Rectal smooth muscle tissue (tissue), 1 donor: ENCODE data around the gene SERPINA5.
A peak's percentile ranks its signal among the peaks of the same experiment; 100 is the strongest.
"Not testable (repeated sequence)": the region's sequence is repeated elsewhere in the genome, so short reads cannot be mapped to it uniquely, and the experiment has no call there.

Source experiments
- H3K27ac ChIP-seq: one replicate; pipeline ENCODE4 v1.7.0; 2013; ENCODE audit warnings: low read depth, low read length, inconsistent platforms
- H3K27me3 ChIP-seq: one replicate; pipeline ENCODE4 v1.7.0; 2013; ENCODE audit warnings: low read length; ENCODE audit not compliant: control insufficient read depth, insufficient read depth
- H3K36me3 ChIP-seq: one replicate; pipeline ENCODE4 v1.7.0; 2013; ENCODE audit warnings: low read length; ENCODE audit not compliant: control insufficient read depth, insufficient read depth
- H3K4me1 ChIP-seq: one replicate; pipeline ENCODE4 v1.7.0; 2013; ENCODE audit warnings: low read length; ENCODE audit not compliant: control insufficient read depth, insufficient read depth
- H3K4me3 ChIP-seq: one replicate; pipeline ENCODE4 v1.7.0; 2013; ENCODE audit warnings: low read length
- H3K9ac ChIP-seq: one replicate; pipeline ENCODE4 v1.7.0; 2013; ENCODE audit warnings: low read length

The SERPINA5 gene

DNA sequence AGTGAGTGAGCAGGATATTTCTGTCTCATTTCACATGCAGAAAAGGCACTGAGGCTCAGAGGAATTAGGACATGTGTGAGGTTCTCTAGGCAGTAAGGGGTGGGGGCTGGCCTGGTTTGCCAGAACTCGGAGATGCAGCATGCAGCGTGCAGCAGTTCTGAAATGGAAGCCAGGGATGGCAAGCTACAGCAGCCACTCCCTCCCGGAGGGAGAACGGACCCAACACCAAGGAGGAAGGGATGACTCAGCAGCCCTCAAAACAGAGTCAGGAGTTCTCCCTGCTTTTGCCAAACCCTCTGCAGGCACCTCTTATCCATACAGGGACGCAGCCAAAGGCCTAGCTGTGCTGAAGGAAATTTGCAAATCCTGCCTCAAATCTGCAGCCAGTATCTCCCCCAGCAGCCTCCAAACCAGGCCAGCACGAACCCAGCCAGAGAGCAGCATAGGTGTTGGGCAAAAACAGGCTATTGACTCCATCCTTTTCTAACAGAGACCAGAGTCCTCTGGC is 20.7 kb downstream of the SERPINA5 start:
- peaks cover 10% of the 10 kb centered on the region for H3K4me1 ChIP-seq
- H3K36me3 ChIP-seq, result no peaks in the 10 kb centered on the region
- H3K27me3 ChIP-seq, result peaks cover under 1% of the 10 kb centered on the region
- no peak overlapping the region for H3K4me3 ChIP-seq
- H3K27ac ChIP-seq, result no peak overlapping the region
- H3K9ac ChIP-seq, result no peak overlapping the region

DNA sequence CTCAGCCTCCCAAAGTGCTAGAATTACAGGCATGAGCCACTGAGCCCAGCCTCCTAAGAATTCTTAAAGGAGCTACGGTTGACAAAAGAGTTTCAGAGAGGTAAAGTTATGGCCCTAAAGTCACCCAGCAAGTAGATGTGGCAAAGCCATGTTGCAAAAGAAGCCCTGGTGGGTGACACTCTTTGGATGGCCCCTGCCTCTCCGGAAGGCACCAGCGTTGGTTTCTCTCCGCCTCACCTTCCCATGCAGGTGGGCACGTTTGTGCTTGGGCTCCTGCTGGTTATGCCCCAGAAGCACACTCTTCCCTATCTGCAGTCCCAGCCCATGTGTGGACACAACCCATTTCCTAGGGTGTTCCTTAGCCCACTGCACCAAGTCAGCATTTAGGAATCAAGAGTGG is 21.5 kb downstream of the SERPINA5 start:
- Histone ChIP-seq H3K27ac (no peak overlapping the region), H3K4me3 (no peak overlapping the region), H3K27me3 (peaks cover 1% of the 10 kb centered on the region), H3K4me1 (peaks cover 10% of the 10 kb centered on the region), H3K9ac (no peak overlapping the region), H3K36me3 (no peaks in the 10 kb centered on the region)

DNA sequence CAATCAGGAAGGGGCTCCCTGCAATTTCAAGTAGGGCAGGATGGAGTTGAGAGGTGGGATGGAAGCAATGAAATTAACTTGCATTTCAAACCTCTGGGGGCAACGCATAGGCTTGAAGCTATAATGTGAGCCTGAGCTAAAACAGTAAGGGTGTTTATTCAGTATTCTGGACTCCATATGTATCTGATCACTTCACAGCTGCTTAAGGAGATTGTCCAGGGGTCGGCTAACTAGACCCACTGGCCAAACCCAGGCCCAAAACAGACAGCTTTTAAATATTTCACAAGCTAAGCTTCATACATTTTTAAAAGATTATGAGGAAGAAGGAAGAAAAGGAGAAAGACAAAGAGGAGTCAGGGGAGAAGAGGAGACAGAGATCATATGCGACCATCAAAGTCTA is 24.1 kb downstream of the SERPINA5 start:
- no peak overlapping the region for H3K27ac ChIP-seq
- peaks cover 7% of the 10 kb centered on the region for H3K4me1 ChIP-seq
- H3K27me3 ChIP-seq, result peaks cover 1% of the 10 kb centered on the region

DNA sequence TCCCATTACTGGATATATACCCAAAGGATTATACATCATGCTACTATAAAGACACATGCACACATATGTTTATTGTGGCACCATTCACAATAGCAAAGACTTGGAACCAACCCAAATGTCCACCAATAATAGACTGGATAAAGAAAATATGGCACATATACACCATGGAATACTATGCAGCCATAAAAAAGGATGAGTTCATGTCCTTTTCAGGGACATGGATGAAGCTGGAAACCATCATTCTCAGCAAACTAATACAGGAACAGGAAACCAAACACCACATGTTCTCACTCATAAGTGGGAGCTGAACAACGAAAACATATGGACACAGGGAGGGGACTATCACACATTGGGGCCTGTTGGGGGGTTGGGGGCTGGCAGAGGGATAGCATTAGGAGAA is 27.7 kb downstream of the SERPINA5 start:
- H3K4me3 ChIP-seq, H3K4me1 ChIP-seq, H3K9ac ChIP-seq, H3K27ac ChIP-seq, H3K27me3 ChIP-seq, H3K36me3 ChIP-seq: not testable (repeated sequence)

More for the DNA sequence above, 24.1 kb downstream of the SERPINA5 start:
- no peaks in the 10 kb centered on the region for H3K36me3 ChIP-seq
- no peak overlapping the region for H3K4me3 ChIP-seq
- H3K9ac ChIP-seq, result no peak overlapping the region

DNA sequence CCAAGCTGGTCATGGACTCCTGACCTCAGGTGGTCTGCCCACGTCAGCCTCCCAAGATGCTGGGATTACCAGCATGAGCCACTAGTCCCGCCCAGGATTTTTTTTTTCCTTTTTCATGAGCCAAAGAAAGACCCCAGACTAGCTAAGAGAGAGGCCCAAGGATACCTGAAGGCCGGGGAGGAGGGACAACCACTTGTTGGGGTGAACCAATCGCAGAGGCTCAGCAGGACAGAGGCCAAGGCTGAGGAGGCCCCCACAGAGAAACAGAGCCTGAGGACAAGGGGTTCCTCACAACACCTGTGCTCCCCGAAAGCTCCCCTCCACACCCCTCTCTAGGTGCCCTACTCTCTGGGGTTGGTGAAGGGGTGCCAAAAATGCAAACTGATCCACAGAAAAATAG is 30.0 kb downstream of the SERPINA5 start:
- H3K9ac ChIP-seq, result no peak overlapping the region
- H3K27ac ChIP-seq, result no peak overlapping the region
- H3K4me1 ChIP-seq, result no peaks in the 10 kb centered on the region
- no peaks in the 10 kb centered on the region for H3K36me3 ChIP-seq
- peaks cover 1% of the 10 kb centered on the region for H3K27me3 ChIP-seq
- H3K4me3 ChIP-seq, result no peak overlapping the region

DNA sequence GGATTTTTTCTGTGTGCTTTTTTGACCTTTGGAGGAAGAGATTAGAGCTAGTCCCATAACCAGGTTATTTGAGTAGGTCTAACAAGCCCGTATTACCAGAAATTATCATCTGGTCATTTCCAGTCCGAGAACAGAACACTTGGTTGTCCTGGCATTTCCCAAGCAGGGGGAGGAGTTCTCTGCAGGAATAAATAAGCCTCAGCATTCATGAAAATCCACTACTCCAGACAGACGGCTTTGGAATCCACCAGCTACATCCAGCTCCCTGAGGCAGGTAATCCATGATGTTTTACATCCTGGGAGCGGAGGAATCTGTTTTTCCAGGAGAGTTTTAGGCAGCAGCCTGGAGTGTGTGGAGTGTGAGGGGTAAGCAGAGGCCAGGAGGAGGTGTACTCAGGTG is 30.9 kb downstream of the SERPINA5 start, which contains the start of gene SERPINA3:
SERPINA3 (plus strand) TSS at position 218 of the 400 bp plus-strand sequence. CDS start 2,051 bp downstream, outside the sequence.
- H3K9ac ChIP-seq, result no peak within 1 kb of the TSS

DNA sequence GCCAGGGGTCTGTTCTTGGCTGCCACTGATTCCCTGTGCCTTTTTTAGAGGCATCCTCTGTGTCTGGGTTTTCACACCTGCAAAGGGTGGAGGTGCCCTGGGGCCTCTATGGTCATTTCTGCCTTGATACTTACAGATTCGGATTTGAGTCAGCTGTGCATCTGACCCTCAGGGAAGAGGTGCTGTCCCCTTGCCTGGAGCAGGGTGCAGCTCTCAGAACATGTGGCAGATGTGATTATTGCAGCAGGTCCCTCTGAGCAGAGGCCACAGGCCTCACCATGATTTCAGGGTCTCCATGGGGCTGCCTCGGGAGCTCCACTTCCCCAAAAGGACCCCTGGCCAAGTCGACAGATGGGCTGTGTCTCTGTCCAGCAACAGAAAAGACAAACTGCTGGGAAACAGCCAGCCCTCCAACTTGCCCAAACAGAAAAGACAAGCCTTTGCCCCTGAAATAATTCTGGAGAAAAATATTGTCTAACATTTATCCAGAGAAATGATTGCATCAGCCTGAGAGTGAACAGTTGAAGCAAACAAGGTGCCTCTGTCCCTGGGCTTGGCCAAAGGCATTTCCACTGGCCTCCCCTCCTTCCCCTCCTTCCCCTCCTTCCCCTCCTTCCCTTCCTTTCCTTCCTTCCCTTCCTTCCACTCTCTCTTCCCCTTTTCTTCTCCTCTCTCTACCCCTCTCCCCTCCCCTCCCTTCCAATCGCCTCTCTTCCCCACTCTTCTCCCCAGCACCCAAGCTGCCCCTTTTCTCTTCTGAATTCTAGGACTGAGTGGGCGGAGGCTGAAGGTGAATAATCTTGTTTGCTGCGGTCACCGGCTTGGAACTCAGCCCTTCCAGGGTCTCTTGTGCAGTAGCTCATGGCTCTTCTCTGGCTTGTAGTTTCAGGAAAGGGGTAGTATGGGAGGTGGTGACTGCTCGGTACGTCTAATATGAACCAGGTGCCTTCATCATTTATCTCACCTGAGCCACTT is 31.6 kb downstream of the SERPINA5 start:
- no peaks in the 10 kb centered on the region for H3K27me3 ChIP-seq
- H3K27ac ChIP-seq, result peak overlapping the region; percentile 4
- no peaks in the 10 kb centered on the region for H3K36me3 ChIP-seq
- no peak overlapping the region for H3K4me3 ChIP-seq
- H3K9ac ChIP-seq, result no peak overlapping the region
- no peaks in the 10 kb centered on the region for H3K4me1 ChIP-seq

More for the DNA sequence above, 30.9 kb downstream of the SERPINA5 start, which contains the start of gene SERPINA3:
- no peak within 1 kb of the TSS for H3K4me3 ChIP-seq
- no peaks in the 10 kb centered on the region for H3K27me3 ChIP-seq
- no peaks in the 10 kb centered on the region for H3K36me3 ChIP-seq
- H3K27ac ChIP-seq, result peak within 1 kb of the TSS; percentile 4
- H3K4me1 ChIP-seq, result no peaks in the 10 kb centered on the region

DNA sequence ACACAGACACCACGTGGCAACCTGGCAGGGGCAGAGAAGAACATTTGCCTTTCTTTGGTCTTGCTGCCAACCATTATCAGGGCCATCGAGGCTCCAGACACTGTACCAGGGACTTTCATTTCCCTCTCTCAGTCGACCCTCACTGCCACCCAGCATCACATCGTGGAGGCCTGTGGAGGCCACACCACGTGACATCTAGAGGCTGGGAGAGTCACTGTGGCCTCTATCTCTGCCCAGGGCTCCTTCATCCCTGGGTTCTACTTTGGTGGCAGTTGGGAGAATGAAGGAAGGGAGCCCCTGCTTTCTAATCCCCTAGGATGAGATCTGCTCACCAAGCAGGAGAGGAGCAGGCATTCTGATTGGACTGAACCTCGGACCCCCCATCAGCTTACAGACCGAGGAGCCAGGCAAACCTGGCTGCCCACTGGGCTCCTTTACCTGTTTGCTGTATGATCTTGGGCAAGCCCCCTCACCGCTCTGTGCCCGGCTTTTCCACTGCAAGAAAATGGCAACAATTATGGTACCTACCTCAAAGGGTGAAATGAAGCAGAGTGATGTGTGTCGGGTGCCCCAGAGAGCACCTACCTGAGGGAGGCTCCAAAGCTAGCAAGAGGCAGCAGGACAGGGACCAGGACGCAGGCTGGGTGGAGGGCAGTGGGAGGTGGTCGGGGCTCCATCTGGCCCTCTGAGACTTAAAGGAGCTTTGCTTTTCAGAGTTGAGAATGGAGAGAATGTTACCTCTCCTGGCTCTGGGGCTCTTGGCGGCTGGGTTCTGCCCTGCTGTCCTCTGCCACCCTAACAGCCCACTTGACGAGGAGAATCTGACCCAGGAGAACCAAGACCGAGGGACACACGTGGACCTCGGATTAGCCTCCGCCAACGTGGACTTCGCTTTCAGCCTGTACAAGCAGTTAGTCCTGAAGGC is 32.8 kb downstream of the SERPINA5 start:
- no peak overlapping the region for H3K27ac ChIP-seq
- no peaks in the 10 kb centered on the region for H3K4me1 ChIP-seq
- H3K9ac ChIP-seq, result no peak overlapping the region
- H3K4me3 ChIP-seq, result no peak overlapping the region
- H3K27me3 ChIP-seq, result no peaks in the 10 kb centered on the region
- no peaks in the 10 kb centered on the region for H3K36me3 ChIP-seq

DNA sequence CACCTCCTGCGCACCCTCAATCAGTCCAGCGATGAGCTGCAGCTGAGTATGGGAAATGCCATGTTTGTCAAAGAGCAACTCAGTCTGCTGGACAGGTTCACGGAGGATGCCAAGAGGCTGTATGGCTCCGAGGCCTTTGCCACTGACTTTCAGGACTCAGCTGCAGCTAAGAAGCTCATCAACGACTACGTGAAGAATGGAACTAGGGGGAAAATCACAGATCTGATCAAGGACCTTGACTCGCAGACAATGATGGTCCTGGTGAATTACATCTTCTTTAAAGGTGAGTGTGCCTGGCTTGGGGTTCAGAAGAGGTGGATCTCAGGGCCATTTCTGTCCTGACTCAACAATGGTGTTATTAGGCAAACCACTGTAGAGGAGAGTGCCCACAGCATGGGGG is 33.6 kb downstream of the SERPINA5 start:
- H3K36me3 ChIP-seq, result no peaks in the 10 kb centered on the region
- H3K4me1 ChIP-seq, result no peaks in the 10 kb centered on the region
- no peaks in the 10 kb centered on the region for H3K27me3 ChIP-seq
- no peak overlapping the region for H3K4me3 ChIP-seq
- no peak overlapping the region for H3K9ac ChIP-seq
- no peak overlapping the region for H3K27ac ChIP-seq

DNA sequence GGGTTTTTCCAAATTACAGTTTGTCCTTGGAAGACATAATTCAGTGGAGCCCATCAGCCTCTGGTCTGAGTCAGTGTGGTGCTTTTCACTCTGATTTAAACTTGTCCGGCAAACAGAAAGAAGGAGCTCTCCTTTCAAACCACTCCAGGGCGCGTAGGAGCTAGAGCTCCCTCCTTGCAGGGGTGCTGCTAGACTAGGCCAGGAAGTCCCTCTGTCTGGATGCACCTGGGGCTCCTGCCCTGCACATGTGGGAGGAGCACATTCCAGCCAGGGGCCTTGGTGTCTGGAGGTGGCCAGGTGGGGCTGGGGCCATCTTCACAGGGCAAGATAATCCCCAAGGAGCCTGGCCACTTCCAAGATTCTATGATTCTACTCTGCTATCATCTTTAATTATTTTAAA is 34.0 kb downstream of the SERPINA5 start:
- Histone ChIP-seq H3K4me3 (no peak overlapping the region), H3K27me3 (no peaks in the 10 kb centered on the region), H3K4me1 (no peaks in the 10 kb centered on the region), H3K27ac (no peak overlapping the region), H3K9ac (no peak overlapping the region), H3K36me3 (no peaks in the 10 kb centered on the region)

DNA sequence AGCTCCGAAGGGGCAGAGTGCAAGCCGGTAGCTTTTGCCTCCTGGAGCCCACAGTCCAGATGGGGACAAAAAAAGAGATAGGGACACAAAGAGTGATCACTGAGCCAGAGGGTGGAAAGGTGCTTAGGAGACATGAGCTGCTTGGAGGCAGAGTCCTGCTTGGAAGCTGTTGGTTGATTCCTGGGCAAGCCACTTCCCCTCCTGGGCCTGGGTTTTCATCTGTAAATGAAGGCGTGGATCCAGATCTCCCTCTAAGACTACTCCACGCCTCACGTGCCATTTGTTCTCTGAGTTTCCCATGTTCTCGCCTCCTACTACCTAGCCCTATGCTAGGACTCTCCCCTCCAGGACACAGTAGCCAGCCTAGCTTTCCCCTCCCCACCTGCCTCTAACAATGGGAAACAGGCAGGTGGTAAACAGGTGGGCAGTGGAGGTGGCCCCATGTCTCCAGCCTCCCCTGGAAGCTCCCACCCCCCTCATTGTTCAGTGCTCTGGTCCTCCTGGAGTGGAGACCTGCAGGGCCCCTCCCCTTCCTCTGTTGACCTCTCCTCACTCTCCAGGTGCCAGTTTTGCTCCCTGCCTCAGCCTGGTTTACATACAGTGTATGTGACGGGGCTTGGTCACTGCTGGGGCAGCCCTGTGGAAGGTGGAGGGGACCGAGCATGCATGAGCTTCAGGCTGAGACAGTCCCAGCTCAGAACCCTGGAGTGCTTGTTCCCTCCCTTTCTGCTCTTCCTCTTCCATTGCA is 34.8 kb downstream of the SERPINA5 start:
- H3K27me3 ChIP-seq, result no peaks in the 10 kb centered on the region
- H3K4me1 ChIP-seq, result no peaks in the 10 kb centered on the region
- H3K27ac ChIP-seq, result no peak overlapping the region
- H3K4me3 ChIP-seq, result no peak overlapping the region
- no peak overlapping the region for H3K9ac ChIP-seq
- H3K36me3 ChIP-seq, result no peaks in the 10 kb centered on the region
